Measurements from ENCODE around the gene DMRTC1. TPM values are rescaled to one million over a fixed set of nuclear protein-coding genes. Genes with fewer than 3 reads are reported as not detected.

DMRTC1 gene
- total RNA-seq, 1 donor, result not detected

Other genes with a start within 250 kb of the DMRTC1 start
- 7.4 and 8.6 TPM in 2 replicates for gene PHKA1, start 229.5 kb downstream of the DMRTC1 start, total RNA-seq
- gene DMRTC1B, start 166.9 kb downstream of the DMRTC1 start, total RNA-seq, result not detected in 2 replicates
- not detected in 2 replicates for gene FAM236B, start 161.2 kb downstream of the DMRTC1 start, total RNA-seq
- gene FAM236D, start 135.6 kb downstream of the DMRTC1 start, total RNA-seq, result not detected in 2 replicates
- gene FAM236C, start 31.2 kb downstream of the DMRTC1 start, total RNA-seq, result not detected in 2 replicates
- not detected in 2 replicates for gene FAM236A, start 5.6 kb downstream of the DMRTC1 start, total RNA-seq
- gene PABPC1L2B, start 59.1 kb upstream of the DMRTC1 start, total RNA-seq, result not detected in 2 replicates
- gene PABPC1L2A, start 135.7 kb upstream of the DMRTC1 start, total RNA-seq, result not detected in 2 replicates

Measured in fibroblast of villous mesenchyme (primary cell).